NCI-H82 treated with DMSO at 0.1 percent for 48 hours (cell line): ENCODE results near the gene RASA2.

Experiments used
- DNase-seq: peaks from one replicate; lab custom pipeline; 2025; ENCODE audit not compliant: unreplicated experiment; lab: John Stamatoyannopoulos, UW

RASA2 gene

GRCh38 chr3:141643391-141643790, 156.6 kb downstream of the RASA2 start:
- DNase-seq = no peak

GRCh38 chr3:141643796-141644195, 157.0 kb downstream of the RASA2 start:
- DNase-seq = no peak

- DNase-seq = peak; percentile 16
Observed at GRCh38 chr3:141644931-141645330, 158.1 kb downstream of the RASA2 start.

GRCh38 chr3:141646760-141647561, 160.1 kb downstream of the RASA2 start:
- peak; percentile 76 for DNase-seq

GRCh38 chr3:141647562-141647915, 160.7 kb downstream of the RASA2 start:
- no peak for DNase-seq

- DNase-seq = no peak
Observed at GRCh38 chr3:141648055-141648910, 161.5 kb downstream of the RASA2 start.

GRCh38 chr3:141649871-141650270, 163.0 kb downstream of the RASA2 start:
- no peak for DNase-seq

- DNase-seq = no peak
Observed at GRCh38 chr3:141650783-141651182, 164.0 kb downstream of the RASA2 start.

- no peak for DNase-seq
Observed at GRCh38 chr3:141651409-141651808, 164.6 kb downstream of the RASA2 start.

GRCh38 chr3:141652349-141652748, 165.5 kb downstream of the RASA2 start:
- DNase-seq = no peak

- no peak for DNase-seq
Observed at GRCh38 chr3:141653847-141654246, 167.0 kb downstream of the RASA2 start.

GRCh38 chr3:141655801-141656200, 169.0 kb downstream of the RASA2 start:
- DNase-seq = no peak

- no peak for DNase-seq
Observed at GRCh38 chr3:141656771-141657170, 169.9 kb downstream of the RASA2 start.

- DNase-seq = no peak
Observed at GRCh38 chr3:141657516-141657915, 170.7 kb downstream of the RASA2 start.

- DNase-seq = no peak
Observed at GRCh38 chr3:141659821-141660613, 173.2 kb downstream of the RASA2 start.

GRCh38 chr3:141660614-141660947, 173.8 kb downstream of the RASA2 start:
- DNase-seq = no peak

- no peak for DNase-seq
Observed at GRCh38 chr3:141661229-141662196, 174.7 kb downstream of the RASA2 start.

- DNase-seq = no peak
Observed at GRCh38 chr3:141663993-141664392, 177.2 kb downstream of the RASA2 start.
